ENCODE measurements around the gene AQP7. TPM values are rescaled to one million over a fixed set of nuclear protein-coding genes. Genes with fewer than 3 reads are reported as not detected.

The AQP7 gene
- total and polyA plus RNA-seq, 2 donors, result 0.24 to 1.3 TPM

- Histone ChIP-seq H3K4me3 (ENCODE audit: low read length in 2 of 2) (no peak overlapping the region), H3K9me3 (ENCODE audit: control insufficient read depth in 2 of 2, insufficient read depth in 1 of 2, low read length in 1 of 2) (no peaks in the 10 kb centered on the region), H3K36me3 (ENCODE audit: control insufficient read depth in 2 of 2, insufficient read depth in 2 of 2, low read length in 1 of 2) (peaks cover 45 to 55% of the 10 kb centered on the region in 2 donors), H3K27ac (ENCODE audit: low read depth in 1 of 2, low read length in 1 of 2) (no peak overlapping the region), H3K27me3 (ENCODE audit: control insufficient read depth in 2 of 2, insufficient read depth in 1 of 2, low read length in 1 of 2) (no peaks in the 10 kb centered on the region), H3K4me1 (ENCODE audit: control insufficient read depth in 2 of 2, insufficient read depth in 2 of 2, low read length in 2 of 2) (no peaks in the 10 kb centered on the region)
- 95% methylated on average over 2 of the region's 2 CpGs for WGBS
- no peak for DNase-seq (ENCODE audit: low read depth in 6 of 9, low spot score in 9 of 9)
These were observed 52.1 kb downstream of the AQP7 start for GRCh38 chr9:33350310-33350709.

- Histone ChIP-seq H3K9me3 (ENCODE audit: control insufficient read depth in 2 of 2, insufficient read depth in 1 of 2, low read length in 1 of 2) (no peaks in the 10 kb centered on the region), H3K27ac (ENCODE audit: low read depth in 1 of 2, low read length in 1 of 2) (no peak overlapping the region), H3K27me3 (ENCODE audit: control insufficient read depth in 2 of 2, insufficient read depth in 1 of 2, low read length in 1 of 2) (no peaks in the 10 kb centered on the region), H3K36me3 (ENCODE audit: control insufficient read depth in 2 of 2, insufficient read depth in 2 of 2, low read length in 1 of 2) (peaks cover 44 to 53% of the 10 kb centered on the region in 2 donors), H3K4me1 (ENCODE audit: control insufficient read depth in 2 of 2, insufficient read depth in 2 of 2, low read length in 2 of 2) (no peaks in the 10 kb centered on the region), H3K4me3 (ENCODE audit: low read length in 2 of 2) (no peak overlapping the region)
- 96% methylated on average over 2 of the region's 2 CpGs for WGBS
- DNase-seq (ENCODE audit: low read depth in 6 of 9, low spot score in 9 of 9), result no peak
These were observed 52.6 kb downstream of the AQP7 start for GRCh38 chr9:33349743-33350142.

GRCh38 chr9:33348998-33349397 is 53.4 kb downstream of the AQP7 start:
- no peaks in the 10 kb centered on the region for H3K9me3 ChIP-seq (ENCODE audit: control insufficient read depth in 2 of 2, insufficient read depth in 1 of 2, low read length in 1 of 2)
- DNase-seq (ENCODE audit: low read depth in 6 of 9, low spot score in 9 of 9), result no peak
- H3K4me3 ChIP-seq (ENCODE audit: low read length in 2 of 2), result no peak overlapping the region
- H3K4me1 ChIP-seq (ENCODE audit: control insufficient read depth in 2 of 2, insufficient read depth in 2 of 2, low read length in 2 of 2), result no peaks in the 10 kb centered on the region
- H3K27me3 ChIP-seq (ENCODE audit: control insufficient read depth in 2 of 2, insufficient read depth in 1 of 2, low read length in 1 of 2), result no peaks in the 10 kb centered on the region
- no peak overlapping the region for H3K27ac ChIP-seq (ENCODE audit: low read depth in 1 of 2, low read length in 1 of 2)
- H3K36me3 ChIP-seq (ENCODE audit: control insufficient read depth in 2 of 2, insufficient read depth in 2 of 2, low read length in 1 of 2), result peaks cover 46 to 53% of the 10 kb centered on the region in 2 donors
- 98% methylated on average over 4 of the region's 4 CpGs for WGBS

- H3K36me3 ChIP-seq (ENCODE audit: control insufficient read depth in 2 of 2, insufficient read depth in 2 of 2, low read length in 1 of 2), result peaks cover 51 to 66% of the 10 kb centered on the region in 2 donors
- no peaks in the 10 kb centered on the region for H3K9me3 ChIP-seq (ENCODE audit: control insufficient read depth in 2 of 2, insufficient read depth in 1 of 2, low read length in 1 of 2)
- peak overlapping the region in 1 of 2 donors; percentile 20 for H3K27ac ChIP-seq (ENCODE audit: low read depth in 1 of 2, low read length in 1 of 2)
- no peak overlapping the region for H3K4me3 ChIP-seq (ENCODE audit: low read length in 2 of 2)
- no peaks in the 10 kb centered on the region for H3K27me3 ChIP-seq (ENCODE audit: control insufficient read depth in 2 of 2, insufficient read depth in 1 of 2, low read length in 1 of 2)
- 98% methylated on average over 4 of the region's 4 CpGs for WGBS
- DNase-seq (ENCODE audit: low read depth in 6 of 9, low spot score in 9 of 9), result no peak
- no peaks in the 10 kb centered on the region for H3K4me1 ChIP-seq (ENCODE audit: control insufficient read depth in 2 of 2, insufficient read depth in 2 of 2, low read length in 2 of 2)
These were observed 55.8 kb downstream of the AQP7 start for GRCh38 chr9:33346564-33346963.

- Histone ChIP-seq H3K27ac (ENCODE audit: low read depth in 1 of 2, low read length in 1 of 2) (no peak overlapping the region), H3K9me3 (ENCODE audit: control insufficient read depth in 2 of 2, insufficient read depth in 1 of 2, low read length in 1 of 2) (peaks cover 9 to 10% of the 10 kb centered on the region in 2 donors), H3K4me3 (ENCODE audit: low read length in 2 of 2) (no peak overlapping the region), H3K36me3 (ENCODE audit: control insufficient read depth in 2 of 2, insufficient read depth in 2 of 2, low read length in 1 of 2) (peaks cover 68 to 83% of the 10 kb centered on the region in 2 donors), H3K4me1 (ENCODE audit: control insufficient read depth in 2 of 2, insufficient read depth in 2 of 2, low read length in 2 of 2) (no peaks in the 10 kb centered on the region), H3K27me3 (ENCODE audit: control insufficient read depth in 2 of 2, insufficient read depth in 1 of 2, low read length in 1 of 2) (no peaks in the 10 kb centered on the region)
- 83% methylated on average over 3 of the region's 3 CpGs for WGBS
- DNase-seq (ENCODE audit: low read depth in 6 of 9, low spot score in 9 of 9), result no peak
These were observed 58.2 kb downstream of the AQP7 start for GRCh38 chr9:33344145-33344544.

- H3K36me3 ChIP-seq (ENCODE audit: control insufficient read depth in 2 of 2, insufficient read depth in 2 of 2, low read length in 1 of 2), result peaks cover 71 to 74% of the 10 kb centered on the region in 2 donors
- peaks cover 15% of the 10 kb centered on the region in 2 donors for H3K9me3 ChIP-seq (ENCODE audit: control insufficient read depth in 2 of 2, insufficient read depth in 1 of 2, low read length in 1 of 2)
- 98% methylated on average over 3 of the region's 3 CpGs for WGBS
- no peak overlapping the region for H3K4me3 ChIP-seq (ENCODE audit: low read length in 2 of 2)
- H3K27me3 ChIP-seq (ENCODE audit: control insufficient read depth in 2 of 2, insufficient read depth in 1 of 2, low read length in 1 of 2), result no peaks in the 10 kb centered on the region
- no peak overlapping the region for H3K27ac ChIP-seq (ENCODE audit: low read depth in 1 of 2, low read length in 1 of 2)
- DNase-seq (ENCODE audit: low read depth in 6 of 9, low spot score in 9 of 9), result no peak
- no peaks in the 10 kb centered on the region for H3K4me1 ChIP-seq (ENCODE audit: control insufficient read depth in 2 of 2, insufficient read depth in 2 of 2, low read length in 2 of 2)
These were observed 61.2 kb downstream of the AQP7 start for GRCh38 chr9:33341182-33341581.

- peaks cover 65 to 66% of the 10 kb centered on the region in 2 donors for H3K36me3 ChIP-seq (ENCODE audit: control insufficient read depth in 2 of 2, insufficient read depth in 2 of 2, low read length in 1 of 2)
- H3K27ac ChIP-seq (ENCODE audit: low read depth in 1 of 2, low read length in 1 of 2), result no peak overlapping the region
- 99% methylated on average over 3 of the region's 3 CpGs for WGBS
- H3K4me1 ChIP-seq (ENCODE audit: control insufficient read depth in 2 of 2, insufficient read depth in 2 of 2, low read length in 2 of 2), result no peaks in the 10 kb centered on the region
- H3K27me3 ChIP-seq (ENCODE audit: control insufficient read depth in 2 of 2, insufficient read depth in 1 of 2, low read length in 1 of 2), result no peaks in the 10 kb centered on the region
- H3K9me3 ChIP-seq (ENCODE audit: control insufficient read depth in 2 of 2, insufficient read depth in 1 of 2, low read length in 1 of 2), result peaks cover 15% of the 10 kb centered on the region in 2 donors
- H3K4me3 ChIP-seq (ENCODE audit: low read length in 2 of 2), result no peak overlapping the region
- no peak for DNase-seq (ENCODE audit: low read depth in 6 of 9, low spot score in 9 of 9)
These were observed 62.2 kb downstream of the AQP7 start for GRCh38 chr9:33340186-33340585.

Other genes starting within 250 kb of the AQP7 start
- 6.9 TPM for gene B4GALT1, start 235.2 kb downstream of the AQP7 start, total RNA-seq
- 37.1 TPM for gene B4GALT1, start 235.2 kb downstream of the AQP7 start, polyA plus RNA-seq
- 0.38 TPM for gene SPINK4, start 162.4 kb downstream of the AQP7 start, total RNA-seq
- gene SPINK4, start 162.4 kb downstream of the AQP7 start, polyA plus RNA-seq, result 2.1 TPM
- gene BAG1, start 137.9 kb downstream of the AQP7 start, total RNA-seq, result 50.0 TPM
- gene BAG1, start 137.9 kb downstream of the AQP7 start, polyA plus RNA-seq, result 88.8 TPM
- gene CHMP5, start 137.5 kb downstream of the AQP7 start, total RNA-seq, result 79.8 TPM
- gene CHMP5, start 137.5 kb downstream of the AQP7 start, polyA plus RNA-seq, result 118 TPM
- gene NFX1, start 112.1 kb downstream of the AQP7 start, total RNA-seq, result 23.3 TPM
- 15.5 TPM for gene NFX1, start 112.1 kb downstream of the AQP7 start, polyA plus RNA-seq
- 256 TPM for gene AQP3, start 45.0 kb upstream of the AQP7 start, total RNA-seq
- 129 TPM for gene AQP3, start 45.0 kb upstream of the AQP7 start, polyA plus RNA-seq
- gene NOL6, start 71.4 kb upstream of the AQP7 start, total RNA-seq, result 12.0 TPM
- 29.5 TPM for gene NOL6, start 71.4 kb upstream of the AQP7 start, polyA plus RNA-seq
- 1.0 TPM for gene ANKRD18B, start 121.7 kb upstream of the AQP7 start, total RNA-seq
- 2.5 TPM for gene ANKRD18B, start 121.7 kb upstream of the AQP7 start, polyA plus RNA-seq